Uterus (tissue), 4 donors: ENCODE measurements around the gene ANKRD60. TPM values are rescaled to one million over a fixed set of nuclear protein-coding genes. Genes with fewer than 3 reads are reported as not detected.

Source experiments
- DNase-seq, 2 donors: peaks; one replicate each; pipeline ENCODE4 v3.0.0-alpha.2; 2019 to 2020
- H3K27ac ChIP-seq, 2 donors: fragments of 200-600 bp; sonication (generic); 1 replicate in 1 of 2; 2 replicates in 1 of 2; pipeline ENCODE4 v1.5.1; 2016 to 2018
- H3K27me3 ChIP-seq, 2 donors: fragments of 200-600 bp; sonication (generic); one replicate each; pipeline ENCODE4 v1.5.1; 2018 to 2019; ENCODE audit warnings: control low read depth in 1 of 2
- H3K36me3 ChIP-seq, 2 donors: fragments of 200-600 bp; sonication (generic); one replicate each; pipeline ENCODE4 v1.5.1; 2019; ENCODE audit warnings: control low read depth in 1 of 2
- H3K4me1 ChIP-seq, 2 donors: fragments of 200-600 bp; sonication (generic); one replicate each; pipeline ENCODE4 v1.5.1; 2018 to 2019; ENCODE audit warnings: control low read depth in 1 of 2
- H3K4me3 ChIP-seq, 2 donors: fragments of 200-600 bp; sonication (generic); 1 replicate in 1 of 2; 2 replicates in 1 of 2; pipeline ENCODE4 v1.5.1; 2018 to 2019; ENCODE audit warnings: mild to moderate bottlenecking in 1 of 2
- H3K9me3 ChIP-seq, 2 donors: fragments of 200-600 bp; sonication (generic); one replicate each; pipeline ENCODE4 v1.5.1; 2019; ENCODE audit warnings: control low read depth in 1 of 2
- POLR2A ChIP-seq, 2 donors: fragments of 450-650 bp; IDR thresholded peaks; one replicate each; pipeline ENCODE4 v1.6.1; 2016; ENCODE audit warnings: antibody characterized with exemption in 2 of 2, mild to moderate bottlenecking in 1 of 2, moderate library complexity in 1 of 2
- intact Hi-C: fragments of 100-400 bp; cut with DNase I; formaldehyde crosslinking; loops from one replicate; pipeline ENCODE4 v1.15.1; 2023; ENCODE audit warnings: low total_unique reads
- total RNA-seq, 4 donors: library from RNA; depleted of rRNA in 3 of 4; stranded (reverse); fragments of >200 nt in 3 of 4; gene quantifications; one replicate each; pipeline versions ENCODE4 v1.1.0 to v1.2.4, GENCODE V29; 2014 to 2023
- TF ChIP-seq, protein P1 (sequence below), 4 experiments: fragments of 200-600 bp in 2 of 4; fragments of 450-650 bp in 2 of 4; sonication (generic) in 2 of 4; IDR thresholded peaks; one replicate each; pipeline ENCODE4 v1.5.1; 2016 to 2019; ENCODE audit warnings: antibody characterized with exemption in 4 of 4, mild to moderate bottlenecking in 2 of 4, moderate library complexity in 1 of 4
- donor health status: DM: yes; HTN: yes; CAD: no.

Gene ANKRD60
- total RNA-seq, 4 donors from 2014 or later = not detected

DNA sequence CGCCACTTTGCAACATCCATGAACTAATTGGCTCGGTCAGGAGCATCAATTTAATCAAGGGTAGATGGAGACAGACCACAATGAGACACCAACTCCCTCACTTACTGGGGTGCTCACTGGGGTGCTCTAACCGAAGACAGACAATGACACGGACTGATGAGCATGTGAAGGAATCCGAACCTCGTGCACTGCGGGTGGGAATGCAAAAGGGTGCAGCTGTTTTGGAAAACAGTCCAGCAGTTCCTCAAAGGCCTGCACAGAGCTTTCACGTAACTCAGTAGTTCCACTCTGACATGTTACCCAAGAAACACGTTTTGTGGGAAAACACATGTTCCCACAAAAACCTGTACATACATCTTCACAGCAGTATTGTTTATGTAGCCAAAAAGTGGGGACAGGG lies 26.8 kb downstream of the ANKRD60 start:
- DNase-seq = no peak
- intact Hi-C loops = no loop called here
- TF ChIP-seq, protein P1, sequence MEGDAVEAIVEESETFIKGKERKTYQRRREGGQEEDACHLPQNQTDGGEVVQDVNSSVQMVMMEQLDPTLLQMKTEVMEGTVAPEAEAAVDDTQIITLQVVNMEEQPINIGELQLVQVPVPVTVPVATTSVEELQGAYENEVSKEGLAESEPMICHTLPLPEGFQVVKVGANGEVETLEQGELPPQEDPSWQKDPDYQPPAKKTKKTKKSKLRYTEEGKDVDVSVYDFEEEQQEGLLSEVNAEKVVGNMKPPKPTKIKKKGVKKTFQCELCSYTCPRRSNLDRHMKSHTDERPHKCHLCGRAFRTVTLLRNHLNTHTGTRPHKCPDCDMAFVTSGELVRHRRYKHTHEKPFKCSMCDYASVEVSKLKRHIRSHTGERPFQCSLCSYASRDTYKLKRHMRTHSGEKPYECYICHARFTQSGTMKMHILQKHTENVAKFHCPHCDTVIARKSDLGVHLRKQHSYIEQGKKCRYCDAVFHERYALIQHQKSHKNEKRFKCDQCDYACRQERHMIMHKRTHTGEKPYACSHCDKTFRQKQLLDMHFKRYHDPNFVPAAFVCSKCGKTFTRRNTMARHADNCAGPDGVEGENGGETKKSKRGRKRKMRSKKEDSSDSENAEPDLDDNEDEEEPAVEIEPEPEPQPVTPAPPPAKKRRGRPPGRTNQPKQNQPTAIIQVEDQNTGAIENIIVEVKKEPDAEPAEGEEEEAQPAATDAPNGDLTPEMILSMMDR (IDR thresholded peaks at IDR 0.05) = no peak
- no peak for TF ChIP-seq POLR2A (IDR thresholded peaks at IDR 0.05)

DNA sequence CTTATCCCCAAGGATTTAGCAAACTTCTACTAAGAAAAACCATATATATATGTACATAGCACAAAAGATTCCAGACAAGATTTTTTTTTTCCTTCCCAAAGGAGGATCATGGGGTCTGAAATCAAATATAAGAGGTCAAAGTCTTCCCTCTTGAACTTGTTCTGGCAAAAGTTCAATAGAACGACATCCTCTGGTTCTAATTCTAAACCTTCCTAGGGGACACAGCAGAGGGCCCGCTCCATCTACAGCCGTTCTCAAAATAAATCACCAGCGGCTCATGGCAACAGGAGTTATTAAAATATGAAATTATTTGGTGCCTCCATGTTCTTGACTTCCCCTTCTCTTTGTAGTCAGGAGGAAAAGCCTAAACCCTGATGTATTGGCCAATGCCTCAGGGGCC lies 29.0 kb downstream of the ANKRD60 start:
- H3K36me3 ChIP-seq = no peaks in the 10 kb centered on the region
- no peaks in the 10 kb centered on the region for H3K27me3 ChIP-seq
- no peak overlapping the region for H3K4me3 ChIP-seq
- DNase-seq = no peak
- no peaks in the 10 kb centered on the region for H3K4me1 ChIP-seq
- intact Hi-C loops = no loop called here
- H3K9me3 ChIP-seq = no peaks in the 10 kb centered on the region
- no peak overlapping the region for H3K27ac ChIP-seq
- TF ChIP-seq, protein P1 (IDR thresholded peaks at IDR 0.05) = no peak
- no peak for TF ChIP-seq POLR2A (IDR thresholded peaks at IDR 0.05)

More for the DNA sequence above, 26.8 kb downstream of the ANKRD60 start:
- Histone ChIP-seq H3K27me3 (no peaks in the 10 kb centered on the region), H3K36me3 (no peaks in the 10 kb centered on the region), H3K4me3 (no peak overlapping the region), H3K9me3 (no peaks in the 10 kb centered on the region), H3K27ac (no peak overlapping the region), H3K4me1 (no peaks in the 10 kb centered on the region)

DNA sequence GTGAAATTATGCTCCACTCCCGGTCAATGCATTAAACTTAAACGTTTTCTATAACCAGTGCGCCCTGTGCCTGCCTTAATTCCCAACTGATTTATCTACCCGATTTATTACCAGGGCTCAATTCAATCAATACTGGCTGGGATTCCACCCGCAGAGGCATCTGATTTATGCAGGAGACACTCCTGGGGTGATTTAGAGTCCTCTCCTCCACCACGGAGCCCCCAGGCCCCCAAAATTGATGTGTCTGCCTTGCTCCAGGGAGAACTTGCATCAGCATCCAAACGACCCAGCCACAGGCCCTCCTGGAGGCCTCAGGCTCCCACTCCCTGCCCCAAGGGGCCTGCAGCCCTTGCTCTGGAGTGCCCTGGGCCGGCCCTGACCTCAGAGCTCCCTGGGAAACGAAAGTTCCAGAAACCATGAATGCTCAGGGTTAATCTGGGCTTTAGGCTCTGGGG lies 29.5 kb downstream of the ANKRD60 start:
- H3K9me3 ChIP-seq = no peaks in the 10 kb centered on the region
- no peak for TF ChIP-seq POLR2A (IDR thresholded peaks at IDR 0.05)
- TF ChIP-seq, protein P1 (IDR thresholded peaks at IDR 0.05) = no peak
- no peak overlapping the region for H3K4me3 ChIP-seq
- no peak overlapping the region for H3K27ac ChIP-seq
- intact Hi-C loops = no loop called here
- no peaks in the 10 kb centered on the region for H3K4me1 ChIP-seq
- H3K36me3 ChIP-seq = no peaks in the 10 kb centered on the region
- no peak for DNase-seq
- no peaks in the 10 kb centered on the region for H3K27me3 ChIP-seq

DNA sequence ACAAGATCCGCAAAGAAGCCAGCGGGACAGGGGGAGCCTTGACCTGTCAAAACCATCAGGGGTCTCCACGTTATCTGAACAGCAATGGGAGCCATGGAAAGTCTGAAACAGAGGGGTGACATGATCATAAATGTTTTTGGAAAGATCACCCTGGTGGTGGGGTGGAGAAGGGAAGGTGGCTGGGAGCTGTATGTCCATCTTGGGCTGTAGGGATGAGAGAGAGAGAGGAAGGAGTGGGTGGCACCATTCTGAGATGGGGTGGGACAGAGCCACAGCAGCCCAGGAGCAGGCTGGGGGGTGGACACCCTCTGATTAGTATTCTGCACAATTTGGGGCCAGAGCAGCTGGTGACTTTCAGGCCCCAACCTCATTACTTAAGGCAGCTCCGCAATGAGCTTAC lies 30.1 kb downstream of the ANKRD60 start:
- H3K36me3 ChIP-seq = no peaks in the 10 kb centered on the region
- DNase-seq = no peak
- TF ChIP-seq POLR2A (IDR thresholded peaks at IDR 0.05) = no peak
- TF ChIP-seq, protein P1 (IDR thresholded peaks at IDR 0.05) = no peak
- H3K27me3 ChIP-seq = no peaks in the 10 kb centered on the region
- intact Hi-C loops = no loop called here
- H3K27ac ChIP-seq = no peak overlapping the region
- no peak overlapping the region for H3K4me3 ChIP-seq
- no peaks in the 10 kb centered on the region for H3K4me1 ChIP-seq
- no peaks in the 10 kb centered on the region for H3K9me3 ChIP-seq

DNA sequence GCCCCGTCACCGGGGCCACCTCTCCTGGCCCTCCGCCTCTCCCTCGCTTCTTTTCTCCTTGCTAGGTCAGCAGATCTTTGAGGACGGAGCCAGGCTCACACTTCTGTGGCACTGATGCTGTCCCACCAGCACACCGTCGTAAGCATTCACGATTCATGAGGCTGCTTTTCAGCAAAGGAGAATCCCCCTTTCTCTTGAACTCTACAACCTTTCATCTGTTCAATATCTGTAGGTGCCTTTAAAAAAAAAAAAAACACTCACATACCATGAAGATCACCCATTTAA lies 31.3 kb downstream of the ANKRD60 start:
- no peaks in the 10 kb centered on the region for H3K4me1 ChIP-seq
- no peaks in the 10 kb centered on the region for H3K27me3 ChIP-seq
- no peaks in the 10 kb centered on the region for H3K9me3 ChIP-seq
- H3K27ac ChIP-seq = no peak overlapping the region
- no peak overlapping the region for H3K4me3 ChIP-seq
- TF ChIP-seq, protein P1 (IDR thresholded peaks at IDR 0.05) = no peak
- no peak for TF ChIP-seq POLR2A (IDR thresholded peaks at IDR 0.05)
- no peaks in the 10 kb centered on the region for H3K36me3 ChIP-seq
- intact Hi-C loops = no loop called here
- DNase-seq = no peak
